HCT116 (cell line): ENCODE results near the gene TUT1. TPM values are rescaled to one million over a fixed set of nuclear protein-coding genes. Genes with fewer than 3 reads are reported as not detected.
A peak's percentile ranks its signal among the peaks of the same experiment; 100 is the strongest.

ENCODE experiments used
- ATAC-seq: fragments of 200-7000 bp; cut with Tn5 transposase; 2 replicates; pipeline ENCODE4 v1.9.1; 2020; ENCODE audit warnings: mild to moderate bottlenecking, moderate library complexity
- BruUV-seq: library from RNA; stranded (reverse); fragments of 400-500 nt; replicated peaks from 2 replicates; lab custom pipeline; 2021; lab: Mats Ljungman, UMichigan
- CTCF ChIA-PET: fragments of 300-600 bp; sonication (Branson Sonifier 250); formaldehyde crosslinking; loops from one replicate; lab custom pipeline; 2021; ENCODE audit warnings: antibody characterized with exemption; lab: Charles Lee
- POLR2A ChIA-PET: fragments of 300-600, 350-600 bp; sonication (Branson Sonifier 250); formaldehyde crosslinking; loops from one replicate; lab custom pipeline; 2021; ENCODE audit warnings: antibody characterized with exemption; lab: Charles Lee
- RAD21 ChIA-PET, 2 experiments: fragments of 300-600 bp; sonication (Branson Sonifier 250); formaldehyde crosslinking; loops; one replicate each; lab custom pipeline; 2023; ENCODE audit warnings: low total read pairs in 2 of 2; ENCODE audit not compliant: uncharacterized antibody in 2 of 2, unreplicated experiment in 2 of 2, low non-redundant PET in 1 of 2; lab: Charles Lee
- DNase-seq: peaks from one replicate; pipeline ENCODE4 v3.0.0-alpha.2; 2010; ENCODE audit warnings: low read depth, low spot score
- H2AFZ ChIP-seq: fragments of 200-600 bp; shearing (Covaris generic), sonication (generic); 2 replicates; pipeline ENCODE4 v1.6.1; 2017; ENCODE audit warnings: low read depth, mixed run types, mixed read lengths, antibody characterized with exemption, low read length; ENCODE audit not compliant: poor library complexity, severe bottlenecking
- H3K27ac ChIP-seq: 2 replicates; pipeline ENCODE4 v1.5.1; 2012; ENCODE audit warnings: low read depth, low read length
- H3K27me3 ChIP-seq: fragments of 200-600 bp; sonication (generic); 2 replicates; pipeline ENCODE4 v1.6.1; 2016; ENCODE audit warnings: mixed run types, low read length, mixed read lengths; ENCODE audit not compliant: insufficient read depth
- H3K36me3 ChIP-seq, 2 experiments: fragments of 200-500 bp in 1 of 2; fragments of 200-600 bp in 1 of 2; sonication (Bioruptor generic) in 1 of 2; sonication (generic) in 1 of 2; 2 replicates each; pipeline versions ENCODE4 v1.5.1 to v1.6.1; 2014 to 2016; ENCODE audit warnings: low read length in 2 of 2, inconsistent platforms in 1 of 2, mixed read lengths in 1 of 2, mixed run types in 1 of 2; ENCODE audit not compliant: insufficient read depth in 2 of 2, control insufficient read depth in 1 of 2
- H3K4me1 ChIP-seq, 2 experiments: fragments of 200-600 bp in 1 of 2; sonication (generic) in 1 of 2; 2 replicates each; pipeline versions ENCODE4 v1.5.1 to v1.6.1; 2012 to 2017; ENCODE audit warnings: low read length in 2 of 2, inconsistent platforms in 1 of 2, mild to moderate bottlenecking in 1 of 2, mixed read lengths in 1 of 2, mixed run types in 1 of 2, moderate library complexity in 1 of 2; ENCODE audit not compliant: insufficient read depth in 2 of 2, control insufficient read depth in 1 of 2
- H3K4me2 ChIP-seq: fragments of 200-600 bp; sonication (generic); 2 replicates; pipeline ENCODE4 v1.6.1; 2017; ENCODE audit warnings: mixed run types, low read length, mixed read lengths
- H3K4me3 ChIP-seq, 2 experiments: fragments of 200-600 bp in 1 of 2; sonication (generic) in 1 of 2; replicated peaks in 1 of 2; 2 replicates each; pipeline ENCODE4 v1.5.1; 2011 to 2016; ENCODE audit warnings: low read length in 2 of 2, control low read depth in 1 of 2, low read depth in 1 of 2, mild to moderate bottlenecking in 1 of 2, mixed read lengths in 1 of 2, mixed run types in 1 of 2
- H3K79me2 ChIP-seq: fragments of 200-600 bp; sonication (generic); 2 replicates; pipeline ENCODE4 v1.6.1; 2017; ENCODE audit warnings: mild to moderate bottlenecking, mixed run types, low read length, moderate library complexity, mixed read lengths; ENCODE audit not compliant: insufficient read depth
- H3K9ac ChIP-seq: fragments of 200-600 bp; sonication (generic); 2 replicates; pipeline ENCODE4 v1.6.1; 2016; ENCODE audit warnings: low read length, mixed read lengths
- H3K9me2 ChIP-seq: fragments of 200-600 bp; sonication (generic), shearing (Covaris generic); 2 replicates; pipeline ENCODE4 v1.6.1; 2017; ENCODE audit warnings: mixed run types, mild to moderate bottlenecking, moderate library complexity; ENCODE audit not compliant: insufficient read depth
- H3K9me3 ChIP-seq, 2 experiments: fragments of 200-500 bp in 1 of 2; fragments of 200-600 bp in 1 of 2; sonication (Bioruptor generic) in 1 of 2; sonication (generic) in 1 of 2; 2 replicates each; pipeline ENCODE4 v1.6.1; 2014 to 2017; ENCODE audit warnings: low read length in 2 of 2, mixed read lengths in 2 of 2, inconsistent platforms in 1 of 2, low read depth in 1 of 2, mild to moderate bottlenecking in 1 of 2, mixed run types in 1 of 2, moderate library complexity in 1 of 2; ENCODE audit not compliant: control insufficient read depth in 1 of 2, insufficient read depth in 1 of 2
- H4K20me1 ChIP-seq: fragments of 200-600 bp; sonication (generic), shearing (Covaris generic); 2 replicates; pipeline ENCODE4 v1.6.1; 2017; ENCODE audit warnings: mixed run types, mild to moderate bottlenecking, moderate library complexity; ENCODE audit not compliant: insufficient read depth
- CBX3 ChIP-seq: IDR thresholded peaks from 2 replicates; pipeline ENCODE4 v1.6.1; 2012; ENCODE audit warnings: low read depth
- JUND ChIP-seq: IDR thresholded peaks from 2 replicates; pipeline ENCODE4 v1.6.1; 2012
- POLR2AphosphoS5 ChIP-seq: IDR thresholded peaks from 2 replicates; pipeline ENCODE4 v1.6.1; 2011; ENCODE audit warnings: mild to moderate bottlenecking, low read depth, low read length, moderate library complexity
- SP1 ChIP-seq: IDR thresholded peaks from 2 replicates; pipeline ENCODE4 v1.6.1; 2012; ENCODE audit warnings: low read depth
- SRF ChIP-seq: IDR thresholded peaks from 2 replicates; pipeline ENCODE4 v1.6.1; 2012; ENCODE audit warnings: low read depth
- TCF7L2 ChIP-seq: IDR thresholded peaks from 2 replicates; pipeline ENCODE4 v1.7.0; 2011; ENCODE audit warnings: borderline replicate concordance, inconsistent platforms; ENCODE audit not compliant: insufficient read depth, insufficient read length; ENCODE audit errors: extremely low read depth
- YY1 ChIP-seq: IDR thresholded peaks from 2 replicates; pipeline ENCODE4 v1.6.1; 2011; ENCODE audit warnings: low read length, low read depth, moderate library complexity, mild to moderate bottlenecking; ENCODE audit not compliant: insufficient replicate concordance; ENCODE audit errors: extremely low read depth
- ZFX ChIP-seq: fragments of 450-650 bp; IDR thresholded peaks from 2 replicates; pipeline ENCODE4 v1.6.1; 2017
- ZNF274 ChIP-seq: fragments of 200-500 bp; sonication (Bioruptor generic); IDR thresholded peaks from 2 replicates; pipeline ENCODE4 v1.6.1; 2014; ENCODE audit warnings: mild to moderate bottlenecking, low read depth, low read length, inconsistent platforms
- intact Hi-C: fragments of 100-400 bp; cut with micrococcal nuclease; formaldehyde crosslinking; loops from 2 replicates; pipeline ENCODE4 v1.10.0; 2022
- total RNA-seq: library from RNA; stranded (reverse); gene quantifications from one replicate; pipeline ENCODE4 v1.2.1, GENCODE V29; 2021; ENCODE audit not compliant: unreplicated experiment
- TF ChIP-seq, protein P1 (sequence below): IDR thresholded peaks from 2 replicates; pipeline ENCODE4 v1.6.1; 2012; ENCODE audit warnings: low read depth
- TF ChIP-seq, protein P2 (sequence below): IDR thresholded peaks from 2 replicates; pipeline ENCODE4 v1.6.1; 2011; ENCODE audit warnings: mild to moderate bottlenecking, low read length, moderate library complexity; ENCODE audit not compliant: insufficient replicate concordance; ENCODE audit errors: extremely low read depth
- TF ChIP-seq, protein P3 (sequence below), 3 experiments: fragments of 200-600 bp in 1 of 3; sonication (generic) in 1 of 3; IDR thresholded peaks in 2 of 3; conservative IDR thresholded peaks in 1 of 3; 2 replicates each; pipeline ENCODE4 v1.5.1; 2012 to 2017; ENCODE audit warnings: low read depth in 2 of 3, low read length in 2 of 3, antibody characterized with exemption in 1 of 3, borderline replicate concordance in 1 of 3, control low read depth in 1 of 3, mild to moderate bottlenecking in 1 of 3, mixed read lengths in 1 of 3, mixed run types in 1 of 3, moderate library complexity in 1 of 3; ENCODE audit not compliant: insufficient read depth in 1 of 3
- TF ChIP-seq, protein P4 (sequence below): IDR thresholded peaks from 2 replicates; pipeline ENCODE4 v1.6.1; 2012

Gene TUT1
- total RNA-seq, 1 experiment from 2014 or later: 49.0 TPM

DNA sequence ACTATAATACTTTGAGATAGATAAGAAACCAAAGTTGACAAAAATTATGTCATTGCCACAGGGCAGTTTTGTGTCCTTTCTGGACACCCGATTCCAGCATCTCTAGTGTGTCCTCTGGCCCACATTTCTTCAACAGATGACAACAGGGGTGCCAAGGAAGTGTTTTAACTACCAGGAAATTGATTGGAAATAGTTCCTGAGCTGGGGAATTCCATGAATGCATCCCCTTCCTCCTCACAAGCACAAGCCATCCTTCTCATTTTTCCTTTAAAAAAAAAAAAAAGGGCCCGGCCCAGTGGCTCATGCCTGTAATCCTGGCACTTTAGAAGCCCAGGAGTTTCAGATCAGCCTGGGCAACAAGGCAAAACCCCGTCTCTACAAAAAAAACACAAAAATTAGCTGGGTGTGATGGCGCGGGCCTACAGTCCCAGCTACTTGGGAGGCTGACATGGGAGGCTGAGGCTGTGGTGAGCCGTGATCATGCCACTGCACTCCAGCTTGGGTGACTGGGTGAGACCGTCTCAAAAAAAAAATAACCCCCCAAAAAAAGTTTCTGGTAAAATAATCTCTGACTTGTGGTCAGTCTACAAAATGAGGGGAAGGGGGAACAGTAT is 31.3 kb upstream of the TUT1 start (continued):
- TF ChIP-seq, protein P1, sequence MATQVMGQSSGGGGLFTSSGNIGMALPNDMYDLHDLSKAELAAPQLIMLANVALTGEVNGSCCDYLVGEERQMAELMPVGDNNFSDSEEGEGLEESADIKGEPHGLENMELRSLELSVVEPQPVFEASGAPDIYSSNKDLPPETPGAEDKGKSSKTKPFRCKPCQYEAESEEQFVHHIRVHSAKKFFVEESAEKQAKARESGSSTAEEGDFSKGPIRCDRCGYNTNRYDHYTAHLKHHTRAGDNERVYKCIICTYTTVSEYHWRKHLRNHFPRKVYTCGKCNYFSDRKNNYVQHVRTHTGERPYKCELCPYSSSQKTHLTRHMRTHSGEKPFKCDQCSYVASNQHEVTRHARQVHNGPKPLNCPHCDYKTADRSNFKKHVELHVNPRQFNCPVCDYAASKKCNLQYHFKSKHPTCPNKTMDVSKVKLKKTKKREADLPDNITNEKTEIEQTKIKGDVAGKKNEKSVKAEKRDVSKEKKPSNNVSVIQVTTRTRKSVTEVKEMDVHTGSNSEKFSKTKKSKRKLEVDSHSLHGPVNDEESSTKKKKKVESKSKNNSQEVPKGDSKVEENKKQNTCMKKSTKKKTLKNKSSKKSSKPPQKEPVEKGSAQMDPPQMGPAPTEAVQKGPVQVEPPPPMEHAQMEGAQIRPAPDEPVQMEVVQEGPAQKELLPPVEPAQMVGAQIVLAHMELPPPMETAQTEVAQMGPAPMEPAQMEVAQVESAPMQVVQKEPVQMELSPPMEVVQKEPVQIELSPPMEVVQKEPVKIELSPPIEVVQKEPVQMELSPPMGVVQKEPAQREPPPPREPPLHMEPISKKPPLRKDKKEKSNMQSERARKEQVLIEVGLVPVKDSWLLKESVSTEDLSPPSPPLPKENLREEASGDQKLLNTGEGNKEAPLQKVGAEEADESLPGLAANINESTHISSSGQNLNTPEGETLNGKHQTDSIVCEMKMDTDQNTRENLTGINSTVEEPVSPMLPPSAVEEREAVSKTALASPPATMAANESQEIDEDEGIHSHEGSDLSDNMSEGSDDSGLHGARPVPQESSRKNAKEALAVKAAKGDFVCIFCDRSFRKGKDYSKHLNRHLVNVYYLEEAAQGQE: no peak

DNA sequence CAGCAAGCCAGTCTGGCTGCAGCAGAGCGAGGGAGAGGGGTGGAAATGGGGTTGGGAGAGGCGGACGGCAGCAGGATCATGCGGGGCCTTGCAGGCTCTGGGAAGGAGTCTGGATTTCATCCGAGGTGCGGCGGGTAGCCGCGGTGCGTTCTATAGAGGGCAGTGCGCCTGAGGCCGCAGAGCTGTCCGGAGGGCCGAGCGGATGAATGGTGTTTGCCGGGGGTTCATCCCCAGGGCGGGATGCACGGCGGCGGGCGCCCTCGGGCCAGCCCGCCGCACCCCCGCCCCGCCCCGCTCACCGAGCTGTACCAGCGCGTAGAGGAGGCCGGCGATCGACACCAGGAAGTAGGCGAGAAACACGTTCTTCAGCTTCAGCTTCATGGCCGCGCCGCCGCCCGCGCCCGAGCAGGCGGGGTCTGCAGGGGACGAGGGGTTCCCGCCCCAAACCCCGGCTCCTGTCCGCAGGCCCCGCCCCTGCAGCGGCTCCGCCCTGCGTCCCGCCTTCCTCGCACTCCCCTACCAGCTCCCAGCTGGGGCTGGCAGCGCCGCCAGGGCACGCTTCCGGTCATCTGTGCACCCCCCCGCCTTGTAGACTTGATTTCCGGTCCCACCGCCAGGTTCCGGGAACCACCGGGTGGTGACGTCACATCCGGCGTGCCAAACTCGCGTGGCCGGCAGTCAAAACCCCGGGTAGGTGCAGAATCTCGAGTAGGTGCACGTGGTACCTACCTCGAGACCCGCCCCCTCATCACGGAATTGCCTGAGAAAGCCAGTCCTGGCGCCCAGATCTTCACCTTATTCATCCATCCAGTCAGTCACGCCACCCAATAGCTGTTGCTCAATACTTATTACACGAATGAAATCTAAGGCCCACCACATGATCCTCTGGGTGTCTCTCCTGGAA is 30.5 kb upstream of the TUT1 start, which contains the start of gene B3GAT3:
TSS of gene B3GAT3 (minus strand) at position 420 of the 904 bp plus-strand sequence. CDS start at position 381, 39 bp downstream.
- DNase-seq (peak; percentile 99), ATAC-seq (peak; percentile 96)
- POLR2A ChIA-PET: interaction anchor here (0.8 to 3.0 kb wide), 13 partner anchors 9 to 219 kb away, joined by 3 to 19 read pairs (median 4); partner anchors contain the start of genes C11orf98, CSKMT, EML3 and GANAB
- Histone ChIP-seq H3K27me3 (no peaks in the 10 kb centered on the region), H3K79me2 (peaks cover 15% of the 10 kb centered on the region), H3K27ac (peak within 1 kb of the TSS; percentile 75), H3K4me2 (peak within 1 kb of the TSS; percentile 87), H3K9me2 (no peaks in the 10 kb centered on the region), H3K36me3 (peaks cover 14 to 18% of the 10 kb centered on the region in 2 experiments; a peak in 3 of 4 replicates), H3K9ac (peak within 1 kb of the TSS; percentile 94), H3K9me3 (no peaks in the 10 kb centered on the region), H3K4me3 (peak within 1 kb of the TSS; percentile 96 to 98), H4K20me1 (no peaks in the 10 kb centered on the region), H3K4me1 (peaks cover 12 to 20% of the 10 kb centered on the region in 2 experiments), H2AFZ (no peak within 1 kb of the TSS)
- RAD21 ChIA-PET: interaction anchor here (0.6 to 1.1 kb wide), 2 partner anchors 20 to 200 kb away, joined by 3 to 5 read pairs; partner anchors contain the start of gene MTA2 (in 1 of the 2)
- intact Hi-C loops: no loop called here
- CTCF ChIA-PET: interaction anchor here (1.0 to 3.0 kb wide), 5 partner anchors 10 to 227 kb away, joined by 4 to 16 read pairs (median 8); partner anchors contain the start of genes EML3, MTA2, ROM1 and TUT1
- BruUV-seq: no TSS peak
- TF ChIP-seq YY1: peak; percentile 61
- TF ChIP-seq ZFX: peak; percentile 77
- TF ChIP-seq TCF7L2: peak; percentile 61
- TF ChIP-seq JUND: peak; percentile 60
- TF ChIP-seq SRF: no peak
- TF ChIP-seq, protein P2, sequence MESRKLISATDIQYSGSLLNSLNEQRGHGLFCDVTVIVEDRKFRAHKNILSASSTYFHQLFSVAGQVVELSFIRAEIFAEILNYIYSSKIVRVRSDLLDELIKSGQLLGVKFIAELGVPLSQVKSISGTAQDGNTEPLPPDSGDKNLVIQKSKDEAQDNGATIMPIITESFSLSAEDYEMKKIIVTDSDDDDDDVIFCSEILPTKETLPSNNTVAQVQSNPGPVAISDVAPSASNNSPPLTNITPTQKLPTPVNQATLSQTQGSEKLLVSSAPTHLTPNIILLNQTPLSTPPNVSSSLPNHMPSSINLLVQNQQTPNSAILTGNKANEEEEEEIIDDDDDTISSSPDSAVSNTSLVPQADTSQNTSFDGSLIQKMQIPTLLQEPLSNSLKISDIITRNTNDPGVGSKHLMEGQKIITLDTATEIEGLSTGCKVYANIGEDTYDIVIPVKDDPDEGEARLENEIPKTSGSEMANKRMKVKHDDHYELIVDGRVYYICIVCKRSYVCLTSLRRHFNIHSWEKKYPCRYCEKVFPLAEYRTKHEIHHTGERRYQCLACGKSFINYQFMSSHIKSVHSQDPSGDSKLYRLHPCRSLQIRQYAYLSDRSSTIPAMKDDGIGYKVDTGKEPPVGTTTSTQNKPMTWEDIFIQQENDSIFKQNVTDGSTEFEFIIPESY: peak; percentile 58
- no peak for TF ChIP-seq ZNF274
- TF ChIP-seq, protein P3, sequence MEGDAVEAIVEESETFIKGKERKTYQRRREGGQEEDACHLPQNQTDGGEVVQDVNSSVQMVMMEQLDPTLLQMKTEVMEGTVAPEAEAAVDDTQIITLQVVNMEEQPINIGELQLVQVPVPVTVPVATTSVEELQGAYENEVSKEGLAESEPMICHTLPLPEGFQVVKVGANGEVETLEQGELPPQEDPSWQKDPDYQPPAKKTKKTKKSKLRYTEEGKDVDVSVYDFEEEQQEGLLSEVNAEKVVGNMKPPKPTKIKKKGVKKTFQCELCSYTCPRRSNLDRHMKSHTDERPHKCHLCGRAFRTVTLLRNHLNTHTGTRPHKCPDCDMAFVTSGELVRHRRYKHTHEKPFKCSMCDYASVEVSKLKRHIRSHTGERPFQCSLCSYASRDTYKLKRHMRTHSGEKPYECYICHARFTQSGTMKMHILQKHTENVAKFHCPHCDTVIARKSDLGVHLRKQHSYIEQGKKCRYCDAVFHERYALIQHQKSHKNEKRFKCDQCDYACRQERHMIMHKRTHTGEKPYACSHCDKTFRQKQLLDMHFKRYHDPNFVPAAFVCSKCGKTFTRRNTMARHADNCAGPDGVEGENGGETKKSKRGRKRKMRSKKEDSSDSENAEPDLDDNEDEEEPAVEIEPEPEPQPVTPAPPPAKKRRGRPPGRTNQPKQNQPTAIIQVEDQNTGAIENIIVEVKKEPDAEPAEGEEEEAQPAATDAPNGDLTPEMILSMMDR (IDR thresholded peaks at IDR 0.05 in 2 of 3, conservative IDR thresholded peaks at IDR 0.05 in 1 of 3; ENCODE audit: borderline replicate concordance in 1 of 3, insufficient read depth in 1 of 3, low read depth in 2 of 3, low read length in 2 of 3): no peak
- TF ChIP-seq, protein P4, sequence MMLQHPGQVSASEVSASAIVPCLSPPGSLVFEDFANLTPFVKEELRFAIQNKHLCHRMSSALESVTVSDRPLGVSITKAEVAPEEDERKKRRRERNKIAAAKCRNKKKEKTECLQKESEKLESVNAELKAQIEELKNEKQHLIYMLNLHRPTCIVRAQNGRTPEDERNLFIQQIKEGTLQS: no peak
- TF ChIP-seq POLR2AphosphoS5: peak; percentile 92
- peak; percentile 89; the same call in 1 of the 2 replicates for TF ChIP-seq CBX3
- TF ChIP-seq SP1: peak; percentile 86
